HEK293T (cell line): Measurements from ENCODE around the gene UNC5CL.
A peak's percentile ranks its signal among the peaks of the same experiment; 100 is the strongest.

ENCODE experiments used
- CTCF ChIA-PET: fragments of 350-600 bp; formaldehyde crosslinking; extraction: SDS; loops from one replicate; lab custom pipeline; 2021; ENCODE audit warnings: antibody characterized with exemption, inconsistent platforms; lab: Yijun Ruan, JAX
- POLR2A ChIA-PET: fragments of 350-600 bp; formaldehyde crosslinking; extraction: SDS; loops from one replicate; lab custom pipeline; 2020; ENCODE audit warnings: antibody characterized with exemption, inconsistent platforms; lab: Yijun Ruan, JAX
- DNase-seq: peaks from one replicate; pipeline ENCODE4 v3.0.0; 2012; ENCODE audit warnings: mixed read lengths; ENCODE audit errors: extremely low spot score
- ARNT ChIP-seq: fragments of 450-650 bp; IDR thresholded peaks from 2 replicates; pipeline ENCODE4 v1.6.1; 2017; ENCODE audit warnings: mild to moderate bottlenecking
- BHLHE40 ChIP-seq: fragments of 450-650 bp; IDR thresholded peaks from 2 replicates; pipeline ENCODE4 v1.6.1; 2016; ENCODE audit warnings: mild to moderate bottlenecking, moderate library complexity, borderline replicate concordance
- CTBP1 ChIP-seq: fragments of 450-650 bp; IDR thresholded peaks from 2 replicates; pipeline ENCODE4 v1.6.1; 2016; ENCODE audit warnings: borderline replicate concordance
- ELF4 ChIP-seq: fragments of 450-650 bp; IDR thresholded peaks from 2 replicates; pipeline ENCODE4 v1.6.1; 2017; ENCODE audit warnings: antibody characterized with exemption
- FOXA1 ChIP-seq: fragments of 450-650 bp; IDR thresholded peaks from 2 replicates; pipeline ENCODE4 v1.6.1; 2016; ENCODE audit warnings: mild to moderate bottlenecking
- FOXK2 ChIP-seq: fragments of 450-650 bp; IDR thresholded peaks from 2 replicates; pipeline ENCODE4 v1.6.1; 2016; ENCODE audit warnings: mild to moderate bottlenecking
- FOXM1 ChIP-seq: fragments of 450-650 bp; IDR thresholded peaks from 2 replicates; pipeline ENCODE4 v1.6.1; 2017; ENCODE audit warnings: mild to moderate bottlenecking, borderline replicate concordance
- HDGF ChIP-seq: fragments of 450-650 bp; IDR thresholded peaks from 2 replicates; pipeline ENCODE4 v1.6.1; 2017; ENCODE audit warnings: antibody characterized with exemption, borderline replicate concordance
- L3MBTL2 ChIP-seq: fragments of 450-650 bp; conservative IDR thresholded peaks from 2 replicates; pipeline ENCODE4 v1.6.1; 2016; ENCODE audit warnings: mild to moderate bottlenecking
- LEF1 ChIP-seq: fragments of 450-650 bp; IDR thresholded peaks from 2 replicates; pipeline ENCODE4 v1.6.1; 2017; ENCODE audit warnings: mild to moderate bottlenecking, borderline replicate concordance
- NFRKB ChIP-seq: fragments of 450-650 bp; IDR thresholded peaks from 2 replicates; pipeline ENCODE4 v1.6.1; 2016; ENCODE audit warnings: mild to moderate bottlenecking, moderate library complexity
- PKNOX1 ChIP-seq: fragments of 450-650 bp; IDR thresholded peaks from 2 replicates; pipeline ENCODE4 v1.6.1; 2016
- SP1 ChIP-seq: fragments of 450-650 bp; IDR thresholded peaks from 2 replicates; pipeline ENCODE4 v1.6.1; 2017
- SUZ12 ChIP-seq: fragments of 450-650 bp; IDR thresholded peaks from 2 replicates; pipeline ENCODE4 v1.6.1; 2016; ENCODE audit warnings: mild to moderate bottlenecking
- TARDBP ChIP-seq: fragments of 450-650 bp; IDR thresholded peaks from 2 replicates; pipeline ENCODE4 v1.6.1; 2016
- ZNF384 ChIP-seq: fragments of 450-650 bp; IDR thresholded peaks from 2 replicates; pipeline ENCODE4 v1.6.1; 2016

Gene UNC5CL

GRCh38 chr6:41032830-41033229 lies 6.2 kb downstream of the UNC5CL start:
- CTCF ChIA-PET, result no interaction called here
- POLR2A ChIA-PET, result no interaction called here
- no peak for DNase-seq
- TF ChIP-seq SP1 (no peak), FOXK2 (no peak), ELF4 (no peak), SUZ12 (no peak), LEF1 (no peak), NFRKB (no peak), CTBP1 (no peak), BHLHE40 (no peak), PKNOX1 (no peak), HDGF (no peak), ARNT (no peak), TARDBP (no peak), FOXM1 (no peak), L3MBTL2 (no peak), FOXA1 (no peak), ZNF384 (no peak)

- TF ChIP-seq HDGF (no peak), CTBP1 (no peak), SUZ12 (no peak), ARNT (no peak), ELF4 (no peak), FOXM1 (no peak), SP1 (no peak), ZNF384 (no peak), LEF1 (no peak), FOXK2 (no peak), PKNOX1 (no peak), TARDBP (no peak), BHLHE40 (no peak), L3MBTL2 (no peak), FOXA1 (no peak), NFRKB (no peak)
- POLR2A ChIA-PET, result interaction anchor here (1.2 to 2.4 kb wide), 2 partner anchors 31 to 47 kb away, joined by 3 to 13 read pairs; no protein-coding TSS in a partner anchor
- CTCF ChIA-PET, result interaction anchor here (0.6 to 2.7 kb wide), 11 partner anchors 7 to 310 kb away, joined by 3 to 14 read pairs (median 5); partner anchors contain the start of gene UNC5CL
- peak; percentile 22 for DNase-seq
These were observed 10.2 kb downstream of the UNC5CL start for GRCh38 chr6:41028561-41029412.

GRCh38 chr6:41027799-41028560 lies 11.0 kb downstream of the UNC5CL start:
- TF ChIP-seq L3MBTL2 (peak; percentile 70), ARNT (0 out of 2 replicates have a peak, but pooled peaks have one; percentile 17), FOXA1 (no peak)
- peak; percentile 86 for DNase-seq
- POLR2A ChIA-PET, result interaction anchor here (1.0 to 2.4 kb wide), 5 partner anchors 12 to 132 kb away, joined by 3 to 13 read pairs (median 4); no protein-coding TSS in a partner anchor
- CTCF ChIA-PET, result interaction anchor here (0.7 to 2.7 kb wide), 18 partner anchors 8 to 141 kb away, joined by 3 to 14 read pairs (median 4); partner anchors contain the start of gene UNC5CL

GRCh38 chr6:41027241-41027640 lies 11.8 kb downstream of the UNC5CL start:
- ChIA-PET POLR2A (interaction anchor here (1.0 to 2.4 kb wide), 4 partner anchors 13 to 131 kb away, joined by 3 to 13 read pairs (median 5); no protein-coding TSS in a partner anchor), CTCF (interaction anchor here (0.7 to 2.7 kb wide), 17 partner anchors 9 to 140 kb away, joined by 3 to 14 read pairs (median 4); no protein-coding TSS in a partner anchor)
- TF ChIP-seq ZNF384 (no peak), HDGF (no peak), NFRKB (no peak), LEF1 (no peak), ELF4 (no peak), BHLHE40 (no peak), SUZ12 (no peak)
- DNase-seq, result no peak

- no peak for TF ChIP-seq TARDBP
- no peak for DNase-seq
- CTCF ChIA-PET, result interaction anchor here (2.6 kb wide), 1 partner anchor 10 kb away, joined by 12 read pairs; no protein-coding TSS in a partner anchor
- POLR2A ChIA-PET, result no interaction called here
These were observed 13.0 kb downstream of the UNC5CL start for GRCh38 chr6:41025966-41026530.

GRCh38 chr6:41023114-41023513 lies 15.9 kb downstream of the UNC5CL start:
- CTCF ChIA-PET, result interaction anchor here (0.8 to 1.1 kb wide), 2 partner anchors 23 to 127 kb away, joined by 3 to 4 read pairs; no protein-coding TSS in a partner anchor
- POLR2A ChIA-PET, result no interaction called here
- no peak for DNase-seq
- no peak for TF ChIP-seq FOXA1
- no peak for TF ChIP-seq SP1
- TF ChIP-seq NFRKB, result no peak
- TF ChIP-seq BHLHE40, result no peak
- TF ChIP-seq LEF1, result no peak
- TF ChIP-seq ZNF384, result no peak
